Umbilical cord (tissue), 2 donors: Measurements from ENCODE around the gene PDE6D. TPM values are rescaled to one million over a fixed set of nuclear protein-coding genes. Genes with fewer than 3 reads are reported as not detected.
"Not testable (repeated sequence)": the region's sequence is repeated elsewhere in the genome, so short reads cannot be mapped to it uniquely, and the experiment has no call there.

Experiments
- DNase-seq: peaks from one replicate; pipeline ENCODE4 v3.0.0-alpha.2; 2015; ENCODE audit warnings: low spot score
- total RNA-seq: library from RNA; depleted of rRNA; stranded (reverse); fragments of >200 nt; gene quantifications from one replicate; pipeline ENCODE4 v1.2.3, GENCODE V29; 2014; ENCODE audit warnings: low replicate concordance; ENCODE audit not compliant: insufficient read depth

Gene PDE6D
- total RNA-seq, 1 donor from 2014 or later = 13.5 TPM

DNA sequence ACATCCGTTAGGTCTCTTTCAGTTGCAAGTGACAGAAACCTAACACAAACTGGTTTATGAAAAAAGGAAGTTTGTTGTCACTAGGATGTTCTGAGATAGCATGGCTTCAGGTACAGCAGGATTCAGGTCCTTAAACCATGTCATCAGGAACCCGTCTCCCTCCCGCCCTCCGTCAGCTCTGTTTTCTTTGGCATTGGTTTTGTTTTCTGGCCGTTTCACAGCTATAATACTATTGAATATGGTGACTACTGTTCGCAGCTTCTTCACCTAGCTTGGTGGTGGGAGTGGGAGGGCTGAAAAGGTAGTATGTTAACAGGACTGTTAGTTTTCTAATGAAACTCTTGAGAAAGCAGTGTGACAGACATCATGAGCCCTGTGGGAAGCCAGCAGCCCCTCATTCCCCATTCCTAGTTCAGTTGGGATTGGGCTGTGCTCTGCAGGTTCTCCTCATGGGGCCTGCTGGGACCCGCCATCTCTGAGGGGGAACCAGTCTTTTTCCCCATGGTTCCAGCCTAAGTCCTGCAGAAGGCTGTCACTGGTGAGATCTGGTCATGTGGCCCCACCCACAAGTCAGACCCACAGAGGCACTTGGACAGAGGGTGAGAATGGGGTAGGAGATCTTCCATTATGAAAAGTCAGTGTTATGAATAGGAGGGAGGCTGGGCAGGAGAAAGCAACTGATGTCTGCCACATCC is 60.6 kb downstream of the PDE6D start:
- DNase-seq = no peak

DNA sequence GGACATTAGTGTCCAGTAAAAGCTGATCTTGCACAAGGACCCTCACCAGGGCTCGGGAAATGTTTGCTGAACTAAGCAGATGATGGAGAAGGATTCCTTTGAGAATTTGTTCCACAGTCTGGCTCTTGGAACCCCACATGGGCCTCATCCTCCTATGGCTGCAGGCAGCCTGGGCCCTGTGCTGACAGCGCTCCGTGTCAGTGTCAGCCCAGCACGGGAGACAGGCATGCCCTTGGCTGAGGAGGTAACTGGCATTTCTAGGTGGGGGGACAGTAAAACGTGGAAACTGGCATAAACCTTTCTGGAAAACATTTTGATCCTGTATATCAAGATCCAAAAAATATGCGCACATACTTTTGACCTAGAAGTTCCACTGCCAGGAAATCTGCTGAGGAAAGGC is 62.3 kb downstream of the PDE6D start:
- DNase-seq = no peak

DNA sequence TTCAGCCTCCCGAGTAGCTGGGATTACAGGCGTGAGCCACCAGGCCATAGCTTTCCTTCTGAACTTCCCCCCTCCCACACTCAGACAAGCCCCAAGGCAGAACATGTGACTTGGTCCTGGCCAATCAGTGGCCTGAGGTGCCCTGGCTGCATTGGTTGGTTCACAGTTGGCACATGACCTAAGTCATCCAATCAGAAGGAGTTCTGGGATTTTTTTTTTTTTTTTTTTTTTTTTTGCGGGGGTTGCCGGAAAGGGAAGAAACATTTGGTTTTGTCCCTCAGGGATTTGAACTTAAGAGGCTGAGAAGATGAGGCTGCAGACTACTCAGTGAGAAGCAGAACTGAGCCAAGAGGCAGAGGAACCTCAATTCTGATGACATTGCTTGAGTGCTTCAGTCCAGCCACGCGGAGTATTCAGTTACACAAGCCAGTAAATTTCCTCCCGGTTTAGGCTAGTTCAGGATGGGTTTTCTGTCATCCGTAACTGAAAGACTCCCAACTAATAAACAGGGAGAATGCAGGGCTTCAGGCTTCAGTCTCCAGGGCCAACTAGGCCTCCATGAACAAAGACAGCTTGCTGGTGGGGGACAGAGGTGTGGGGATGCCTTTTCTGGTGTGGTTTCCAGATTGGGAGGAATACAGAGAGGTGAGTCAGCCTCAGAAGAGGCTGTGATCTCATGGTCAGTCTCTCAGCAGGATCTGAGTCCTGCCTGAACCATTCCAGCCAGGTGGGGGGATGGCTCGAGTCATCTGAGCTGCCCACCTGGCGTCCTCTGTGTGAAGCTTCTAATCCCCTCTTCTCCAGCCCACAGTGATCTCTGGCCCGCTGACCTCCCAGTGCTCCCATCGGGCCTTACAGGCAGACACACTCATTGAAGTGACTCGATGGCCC is 63.6 kb downstream of the PDE6D start:
- no peak for DNase-seq

- DNase-seq = no peak
These were observed 64.3 kb downstream of the PDE6D start for GRCh38 chr2:231716666-231717280.

DNA sequence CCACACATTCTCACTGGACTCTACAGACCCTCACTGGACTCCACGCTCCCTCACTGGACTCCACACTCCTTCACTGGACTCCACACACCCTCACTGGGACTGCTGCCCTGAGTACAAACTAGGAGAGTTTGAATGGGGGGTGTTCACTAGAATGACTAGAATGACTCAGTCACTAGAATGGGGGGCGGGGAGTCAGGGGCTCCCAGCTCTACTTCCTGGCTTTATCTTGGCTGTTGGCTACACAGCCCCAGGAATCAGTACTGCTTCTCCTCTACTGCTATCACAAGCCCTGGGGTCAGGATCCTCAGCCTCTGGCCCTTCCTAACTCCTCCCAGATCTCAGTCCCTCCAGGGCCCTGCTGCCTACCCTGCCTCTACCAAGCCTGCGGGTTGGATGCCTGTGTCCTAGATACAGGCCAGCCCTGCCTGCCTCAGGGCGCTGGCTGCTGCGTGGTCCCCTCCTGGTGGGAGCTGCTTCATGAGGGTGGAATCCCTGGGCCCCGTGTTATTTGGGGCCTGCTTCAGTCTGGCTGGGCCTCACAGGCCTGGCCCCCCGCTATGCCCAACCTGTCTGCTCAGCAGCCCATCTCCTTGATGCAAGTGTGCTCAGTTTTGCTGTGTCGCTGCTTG is 65.0 kb downstream of the PDE6D start:
- no peak for DNase-seq

DNA sequence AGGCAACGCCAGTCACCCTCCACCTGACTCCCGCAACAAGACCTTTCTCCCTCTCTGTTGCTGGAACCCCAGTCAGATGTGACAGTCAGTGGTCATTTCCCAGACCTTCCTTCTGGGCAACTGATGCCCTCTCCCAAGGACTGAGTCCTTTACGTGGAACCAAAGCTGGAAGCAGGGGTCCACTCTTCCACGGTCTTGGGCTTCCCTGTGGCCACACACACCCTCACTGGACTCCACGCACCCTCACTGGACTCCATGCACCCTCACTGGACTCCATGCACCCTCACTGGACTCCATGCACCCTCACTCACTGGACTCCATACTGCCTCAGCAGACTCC is 65.6 kb downstream of the PDE6D start:
- DNase-seq = no peak

DNA sequence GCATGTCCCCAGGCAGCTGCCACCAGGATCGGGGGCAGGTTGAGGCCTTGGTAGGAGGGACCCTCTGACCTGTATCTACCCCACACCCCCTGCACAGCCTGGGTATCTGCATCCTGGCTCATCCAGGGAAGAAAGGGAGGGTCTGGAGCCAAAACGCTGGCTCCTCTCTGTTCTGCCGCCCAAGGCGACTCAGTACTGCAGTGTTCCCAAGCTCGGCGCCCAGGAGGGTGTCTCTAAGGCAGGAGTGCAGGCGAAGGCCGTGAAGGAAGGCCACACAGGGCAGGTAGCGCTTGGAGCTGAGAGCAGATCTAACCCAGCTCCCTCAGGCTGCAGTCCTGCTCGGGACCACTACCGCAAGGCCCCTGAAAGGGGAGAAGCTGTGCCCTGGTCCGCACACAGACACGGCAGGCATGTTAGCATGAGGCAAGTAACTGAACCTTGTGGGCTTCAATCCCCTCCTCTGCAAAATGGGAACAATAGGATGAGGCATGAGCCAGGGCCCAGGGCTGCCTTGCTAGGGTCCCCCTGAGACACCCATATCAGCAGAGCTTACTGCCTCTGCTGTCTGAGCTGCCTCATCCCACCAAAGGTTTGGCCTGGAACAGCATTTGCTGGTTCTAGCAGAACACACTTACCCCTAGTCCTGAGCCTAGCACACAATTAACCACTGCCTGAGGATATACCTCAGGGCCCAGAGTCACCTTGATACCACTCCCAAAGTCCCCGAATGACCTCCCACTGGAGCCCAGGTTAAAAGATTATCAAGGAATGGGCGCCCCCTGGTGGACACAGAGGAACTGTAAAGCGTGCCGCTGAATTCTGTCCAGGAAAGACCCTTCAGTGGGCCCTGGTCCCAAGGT is 66.2 kb downstream of the PDE6D start:
- peak; percentile 61 for DNase-seq

- DNase-seq = peak; percentile 75
These were observed 67.1 kb downstream of the PDE6D start for GRCh38 chr2:231713730-231714638.

GRCh38 chr2:231713406-231713729 is 67.7 kb downstream of the PDE6D start:
- not testable (repeated sequence) for DNase-seq

GRCh38 chr2:231712451-231713021 is 68.5 kb downstream of the PDE6D start:
- not testable (repeated sequence) for DNase-seq

DNA sequence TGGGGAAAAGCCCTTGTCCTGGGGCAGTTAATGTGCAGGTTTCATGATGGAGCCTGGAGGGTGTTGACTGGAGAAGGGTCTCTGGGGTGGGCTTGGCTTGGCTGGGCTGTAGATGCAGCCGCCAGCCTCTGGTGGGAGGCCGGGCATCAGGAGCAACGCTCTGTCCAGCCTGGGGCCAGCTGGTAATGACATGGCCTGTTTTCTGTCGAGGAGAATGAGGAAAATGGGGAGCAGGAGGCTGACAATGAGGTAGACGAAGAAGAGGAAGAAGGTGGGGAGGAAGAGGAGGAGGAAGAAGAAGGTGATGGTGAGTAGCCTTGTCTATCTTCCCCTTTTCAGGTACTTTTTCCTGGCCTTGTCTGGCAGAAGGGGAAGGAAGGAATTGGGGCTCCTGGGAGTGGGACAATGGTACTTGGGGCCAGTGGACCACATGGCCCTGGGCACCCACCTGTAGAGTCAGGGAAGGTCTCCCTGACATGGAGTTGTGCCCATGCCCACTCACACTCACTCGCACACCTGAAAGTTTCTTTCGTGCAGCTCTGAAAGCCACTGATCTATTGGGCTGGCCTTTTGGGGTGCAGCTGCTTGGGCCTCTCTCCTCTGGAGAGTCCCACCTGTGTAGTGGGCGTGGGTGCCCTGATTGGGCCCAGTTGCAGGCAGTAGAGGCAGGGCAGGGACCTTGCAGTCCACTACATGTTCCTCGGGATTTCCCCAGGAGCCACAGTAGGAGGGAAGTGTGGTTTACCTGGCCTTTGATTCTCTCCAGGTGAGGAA is 69.2 kb downstream of the PDE6D start:
- no peak for DNase-seq

DNA sequence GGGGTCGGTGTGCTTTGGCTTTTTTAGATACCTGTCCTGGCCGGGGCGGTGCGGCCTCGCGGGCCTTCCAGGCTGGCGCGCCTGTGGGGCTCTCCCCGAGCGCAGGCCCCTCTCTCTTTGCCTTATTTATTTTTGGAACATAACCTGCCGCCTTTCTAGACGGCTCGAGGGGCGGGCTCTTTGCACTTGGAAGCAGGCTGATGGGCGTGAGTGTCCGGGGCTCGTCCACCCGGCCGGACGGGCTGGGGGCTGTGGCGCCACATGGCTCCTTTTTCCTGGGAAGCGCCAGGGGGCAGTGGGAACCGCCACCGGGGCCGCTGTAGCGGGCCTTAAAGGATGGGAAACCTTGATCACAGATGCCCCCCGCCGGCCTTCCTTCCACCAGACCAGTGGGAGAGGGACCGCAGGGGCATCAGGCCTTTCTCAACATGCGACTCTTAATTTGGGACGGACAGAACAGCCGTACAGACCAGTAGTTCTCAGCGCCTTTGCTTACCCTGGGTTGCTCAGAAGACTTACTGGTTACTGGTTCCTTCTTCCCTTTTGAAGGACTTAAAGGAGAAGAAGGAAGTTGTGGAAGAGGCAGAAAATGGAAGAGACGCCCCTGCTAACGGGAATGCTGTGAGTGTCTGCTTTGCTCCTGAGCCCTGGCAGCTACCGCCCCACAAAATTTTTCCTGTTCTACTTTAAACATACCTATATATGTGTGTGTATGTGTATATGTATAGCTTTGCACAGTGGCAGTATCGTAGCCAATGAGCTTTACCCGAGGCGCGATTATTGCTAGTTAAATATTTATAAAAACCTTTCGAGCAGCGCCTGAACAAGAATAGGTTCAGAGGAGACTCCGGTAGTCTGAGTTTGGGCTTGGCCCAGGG is 70.0 kb downstream of the PDE6D start:
- DNase-seq = no peak

GRCh38 chr2:231709981-231710798 is 70.9 kb downstream of the PDE6D start:
- peak; percentile 80 for DNase-seq

GRCh38 chr2:231709636-231709980 is 71.5 kb downstream of the PDE6D start:
- peak; percentile 42 for DNase-seq

- peak; percentile 43 for DNase-seq
These were observed 72.1 kb downstream of the PDE6D start for GRCh38 chr2:231708773-231709635.
